HG03565 (cell line): ENCODE data around the gene KRTAP1-5.
"Not testable (repeated sequence)": the region's sequence is repeated elsewhere in the genome, so short reads cannot be mapped to it uniquely, and the experiment has no call there.

Experiments used
- ATAC-seq: cut with Tn5 transposase; IDR thresholded peaks from one replicate; pipeline ENCODE4 v1.9.1; 2021; ENCODE audit warnings: mild to moderate bottlenecking, moderate library complexity; ENCODE audit not compliant: unreplicated experiment

The KRTAP1-5 gene

DNA sequence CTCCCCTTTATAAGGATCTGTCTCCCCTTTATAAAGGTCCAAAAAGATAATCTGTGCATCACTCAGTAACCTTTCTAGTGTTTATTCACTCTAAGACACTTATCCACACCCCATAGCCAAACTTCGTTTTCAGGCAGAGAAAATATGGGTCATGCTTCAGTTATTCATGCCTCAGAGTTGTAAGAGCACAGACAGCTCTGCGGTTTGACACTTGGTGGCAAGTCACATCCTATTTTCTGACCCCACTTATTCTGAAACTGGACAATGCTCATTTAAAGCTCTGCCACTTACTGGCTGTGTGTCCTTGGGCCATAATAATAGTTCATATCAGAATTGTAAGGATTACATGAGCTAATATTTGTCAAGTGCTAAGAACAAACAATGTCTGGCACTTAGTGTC is 22.1 kb upstream of the KRTAP1-5 start:
- ATAC-seq, result no peak

DNA sequence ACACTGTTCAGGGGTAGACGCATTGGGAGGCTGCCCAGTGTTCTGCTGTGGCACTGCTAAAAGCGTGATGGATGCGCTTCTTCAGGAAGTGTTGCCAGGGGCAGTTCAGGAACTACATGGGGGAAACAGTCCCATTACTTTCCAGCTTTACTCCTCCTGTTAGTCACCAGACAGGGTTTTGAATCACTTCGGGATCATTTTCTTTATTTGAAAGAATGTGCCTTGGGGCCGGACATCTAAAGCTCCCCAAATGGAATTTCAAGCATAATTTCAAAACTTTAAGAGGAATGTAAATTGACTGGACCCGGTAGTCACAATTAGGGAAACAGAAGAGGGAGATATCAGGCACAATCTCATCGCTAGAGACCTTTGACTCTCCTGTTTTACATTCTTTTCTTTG is 21.4 kb upstream of the KRTAP1-5 start:
- ATAC-seq, result no peak

DNA sequence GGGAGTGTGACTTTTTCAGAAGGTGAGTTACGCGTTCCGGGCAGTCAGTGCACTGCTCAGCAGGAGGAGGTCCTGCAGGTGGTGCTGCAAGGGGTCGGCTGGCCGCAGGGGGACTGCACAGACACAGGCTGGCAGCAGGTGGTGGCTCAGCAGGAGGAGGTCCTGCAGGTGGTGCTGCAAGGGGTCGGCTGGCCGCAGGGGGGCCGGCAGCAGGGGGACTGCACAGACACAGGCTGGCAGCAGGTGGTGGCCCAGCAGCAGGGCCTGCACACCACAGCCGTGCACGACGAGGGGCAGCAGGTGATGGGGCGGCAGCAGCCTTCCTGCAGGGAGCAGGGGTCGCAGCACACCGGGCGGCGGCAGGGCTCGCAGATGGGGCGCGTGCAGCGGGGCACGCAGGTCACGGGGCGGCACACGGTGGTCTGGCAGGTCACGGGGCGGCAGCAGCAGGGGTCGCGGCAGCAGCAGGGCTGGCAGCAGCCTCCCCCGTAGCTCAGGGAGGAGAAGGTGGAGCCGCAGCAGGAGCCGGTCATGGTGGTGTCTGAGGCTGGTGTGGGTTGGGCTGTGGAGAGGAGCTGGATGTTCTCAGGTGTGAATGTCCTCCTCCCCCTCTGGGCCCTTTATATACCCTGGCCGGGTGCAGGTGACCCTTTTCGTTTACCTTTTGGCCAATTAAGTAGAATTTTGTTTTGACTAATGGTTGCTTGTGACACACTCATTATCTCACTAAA is 19.9 kb upstream of the KRTAP1-5 start, which contains the start of gene KRTAP2-1:
Gene KRTAP2-1 (minus strand): TSS at position 582 of the 731 bp plus-strand sequence. CDS start 49 bp downstream, at position 533.
- ATAC-seq, result not testable (repeated sequence)

DNA sequence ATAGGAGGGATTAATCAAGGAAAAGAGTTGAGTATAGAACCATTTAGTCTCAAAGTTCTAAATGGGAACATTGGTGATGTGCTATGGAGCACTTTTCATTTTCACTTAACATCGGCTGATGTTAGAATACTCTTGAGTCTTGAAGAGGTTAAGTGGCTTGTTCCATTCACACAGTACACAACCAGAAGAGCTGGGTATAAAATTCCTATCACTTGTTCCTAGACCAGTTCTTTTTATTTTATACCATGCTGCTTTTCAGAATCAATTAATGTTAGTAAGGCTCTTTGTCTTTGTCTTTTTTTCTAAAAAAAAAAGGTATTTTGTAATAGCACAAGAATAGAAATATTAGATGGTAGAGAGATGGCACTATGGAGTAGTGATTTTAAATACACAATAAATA is 15.9 kb upstream of the KRTAP1-5 start:
- no peak for ATAC-seq

DNA sequence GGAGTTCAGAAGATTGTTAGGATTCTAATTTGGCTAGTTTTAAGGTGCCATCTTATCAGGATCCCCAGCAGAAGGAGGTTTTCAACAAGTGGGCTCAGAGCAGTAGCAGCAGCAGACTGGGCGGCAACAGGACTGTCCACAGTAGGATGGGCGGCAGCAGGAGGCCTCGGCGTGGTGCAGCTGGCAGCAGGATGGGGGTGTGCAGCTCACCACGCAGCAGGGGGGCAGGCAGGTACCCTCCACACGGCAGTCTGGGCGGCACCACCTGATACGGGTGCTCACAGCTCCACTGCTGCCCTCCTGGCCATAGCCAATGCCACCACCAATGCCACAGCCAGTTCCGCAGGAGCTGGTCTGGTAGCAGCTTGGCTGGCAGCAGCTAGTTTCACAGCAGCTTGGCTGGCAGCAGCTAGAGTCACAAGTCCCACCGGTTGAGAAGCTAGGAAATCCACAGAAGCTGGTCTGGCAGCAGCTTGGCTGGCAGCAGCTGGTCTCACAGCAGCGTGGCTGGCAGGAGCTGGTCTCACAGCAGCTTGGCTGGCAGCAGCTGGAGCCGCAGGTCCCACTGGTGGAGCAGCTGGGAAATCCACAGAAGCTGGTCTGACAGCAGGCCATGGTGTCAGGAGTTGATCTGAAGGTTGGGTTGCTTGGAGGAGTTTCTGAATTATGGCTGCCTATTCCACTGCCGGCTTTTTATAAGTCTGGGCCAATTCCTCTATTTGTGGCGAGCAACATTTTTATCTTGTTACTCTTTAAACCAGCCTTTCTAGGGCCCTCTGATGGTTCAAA is 14.0 kb upstream of the KRTAP1-5 start, which contains the start of gene KRTAP1-1:
Gene KRTAP1-1 (minus strand): TSS at position 668 of the 789 bp plus-strand sequence. CDS start 53 bp downstream, at position 615.
- ATAC-seq, result not testable (repeated sequence)

DNA sequence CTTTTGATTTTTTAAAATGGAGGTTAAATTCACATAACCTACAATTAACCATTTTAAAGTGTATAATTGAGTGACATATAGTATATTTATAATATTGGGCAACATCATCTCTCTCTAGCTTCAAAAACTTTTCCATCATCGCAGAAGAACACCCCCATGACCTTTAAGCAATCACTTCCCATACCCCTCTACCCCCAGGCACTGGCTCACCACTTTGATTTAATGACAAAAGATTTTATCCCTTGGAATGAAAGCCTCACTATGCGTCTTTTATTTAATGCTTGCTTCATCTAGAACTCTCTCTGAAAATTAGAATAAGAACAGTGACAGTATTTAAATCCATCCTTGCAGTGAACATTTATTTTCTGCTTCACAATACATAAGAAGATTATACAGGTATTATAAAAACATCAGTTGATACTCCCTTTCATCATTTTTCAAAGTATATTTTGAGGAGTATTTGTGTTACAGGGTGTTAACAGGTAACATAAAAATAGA is 10.9 kb upstream of the KRTAP1-5 start:
- no peak for ATAC-seq

DNA sequence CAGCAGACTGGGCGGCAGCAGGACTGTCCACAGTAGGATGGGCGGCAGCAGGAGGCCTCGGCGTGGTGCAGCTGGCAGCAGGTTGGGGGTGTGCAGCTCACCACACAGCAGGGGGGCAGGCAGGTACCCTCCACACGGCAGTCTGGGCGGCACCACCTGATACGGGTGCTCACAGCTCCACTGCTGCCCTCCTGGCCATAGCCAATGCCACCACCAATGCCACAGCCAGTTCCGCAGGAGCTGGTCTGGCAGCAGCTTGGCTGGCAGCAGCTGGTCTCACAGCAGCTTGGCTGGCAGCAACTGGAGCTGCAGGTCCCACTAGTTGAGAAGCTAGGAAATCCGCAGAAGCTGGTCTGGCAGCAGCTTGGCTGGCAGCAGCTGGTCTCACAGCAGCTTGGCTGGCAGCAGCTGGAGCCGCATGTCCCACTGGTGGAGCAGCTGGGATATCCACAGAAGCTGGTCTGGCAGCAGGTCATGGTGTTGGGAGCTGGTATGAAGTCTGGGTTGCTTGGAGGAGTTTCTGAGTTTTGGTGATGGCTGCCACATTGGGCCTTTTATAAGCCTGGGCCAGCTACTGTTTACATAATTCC is 7.4 kb upstream of the KRTAP1-5 start, which contains the start of gene KRTAP1-3:
Gene KRTAP1-3 (minus strand): TSS at position 529 of the 590 bp plus-strand sequence. CDS start 53 bp downstream, at position 476.
- ATAC-seq, result not testable (repeated sequence)

DNA sequence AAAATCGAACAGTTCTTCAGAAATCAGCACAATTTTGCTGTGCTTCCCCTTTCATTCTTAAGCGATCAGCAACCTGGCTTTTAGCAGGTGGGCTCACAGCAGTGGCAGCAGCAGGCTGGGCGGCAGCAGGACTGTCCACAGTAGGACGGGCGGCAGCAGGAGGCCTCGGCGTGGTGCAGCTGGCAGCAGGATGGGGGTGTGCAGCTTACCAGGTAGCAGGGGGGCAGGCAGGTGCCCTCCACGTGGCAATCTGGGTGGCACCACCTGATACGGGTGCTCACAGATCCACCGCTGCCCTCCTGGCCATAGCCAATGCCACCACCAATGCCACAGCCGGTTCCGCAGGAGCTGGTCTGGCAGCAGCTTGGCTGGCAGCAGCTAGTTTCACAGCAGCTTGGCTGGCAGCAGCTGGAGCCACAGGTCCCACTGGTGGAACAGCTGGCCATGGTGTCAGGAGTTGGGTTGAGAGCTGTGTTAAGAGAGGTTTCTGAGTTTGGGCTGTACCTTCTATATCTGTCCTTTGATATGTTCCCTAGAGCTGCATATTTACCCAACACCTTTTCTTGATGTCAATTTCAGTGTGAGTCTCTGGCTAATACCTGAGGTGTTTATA is 2.7 kb upstream of the KRTAP1-5 start, which contains the start of gene KRTAP1-4:
Gene KRTAP1-4 (minus strand): TSS at position 563 of the 613 bp plus-strand sequence. CDS start 117 bp downstream, at position 446.
- no peak for ATAC-seq

DNA sequence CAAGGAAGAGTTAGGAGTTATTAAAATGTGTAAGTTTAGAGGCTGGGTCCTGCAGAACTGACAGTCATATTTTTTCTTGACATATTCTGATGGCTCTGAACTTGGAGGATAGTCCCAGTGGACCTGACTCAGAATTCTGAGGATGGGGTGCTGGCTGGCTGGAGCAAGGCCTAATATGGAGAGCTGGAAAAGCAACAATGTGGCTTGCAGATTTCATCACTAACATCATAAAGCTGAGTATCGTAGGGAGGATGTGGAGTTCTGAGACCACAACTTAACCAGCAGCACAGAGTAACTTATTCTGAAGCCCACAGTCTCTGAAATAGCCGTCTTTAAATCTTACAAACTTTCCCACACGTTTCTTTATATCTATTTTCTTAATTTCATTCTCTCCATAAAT is 2.3 kb downstream of the KRTAP1-5 start:
- no peak for ATAC-seq

DNA sequence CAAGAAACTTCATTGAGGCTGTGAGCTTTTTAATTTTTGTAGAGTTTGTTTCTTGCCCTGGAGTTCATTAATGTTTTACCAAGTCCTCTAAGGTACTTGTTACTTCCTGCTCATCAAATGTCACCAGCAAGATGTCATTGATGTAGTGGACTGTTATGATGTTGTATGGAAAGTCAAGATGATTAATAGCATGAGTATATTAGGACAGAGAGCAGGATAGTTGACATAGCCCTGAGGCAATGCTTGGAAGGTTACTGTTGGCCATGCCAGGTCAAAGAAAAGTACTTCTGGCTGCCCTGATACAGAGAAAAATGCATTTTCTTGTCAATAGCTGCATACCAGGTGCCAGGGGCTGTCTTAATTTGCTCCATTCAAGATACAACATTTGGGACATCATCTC is 6.7 kb downstream of the KRTAP1-5 start:
- ATAC-seq, result no peak

DNA sequence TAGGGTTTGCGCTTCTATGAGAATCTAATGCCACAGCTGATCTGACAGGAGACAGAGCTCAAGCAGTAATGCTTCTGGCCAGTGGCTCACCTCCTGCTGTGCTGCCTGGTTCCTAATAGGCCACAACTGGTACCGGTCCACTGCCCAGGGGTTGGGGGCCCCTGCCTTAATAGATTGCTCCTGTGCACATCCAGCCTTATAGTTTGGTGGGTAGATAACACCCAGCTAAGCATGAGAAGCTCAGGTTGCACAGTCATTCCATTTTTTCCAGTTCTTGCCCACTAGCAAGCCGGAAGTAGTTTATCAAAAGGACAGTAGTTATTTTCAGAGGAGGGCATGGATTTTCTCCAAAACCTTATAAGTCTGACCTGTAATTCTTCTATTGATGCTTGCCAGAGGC is 7.6 kb downstream of the KRTAP1-5 start:
- no peak for ATAC-seq

DNA sequence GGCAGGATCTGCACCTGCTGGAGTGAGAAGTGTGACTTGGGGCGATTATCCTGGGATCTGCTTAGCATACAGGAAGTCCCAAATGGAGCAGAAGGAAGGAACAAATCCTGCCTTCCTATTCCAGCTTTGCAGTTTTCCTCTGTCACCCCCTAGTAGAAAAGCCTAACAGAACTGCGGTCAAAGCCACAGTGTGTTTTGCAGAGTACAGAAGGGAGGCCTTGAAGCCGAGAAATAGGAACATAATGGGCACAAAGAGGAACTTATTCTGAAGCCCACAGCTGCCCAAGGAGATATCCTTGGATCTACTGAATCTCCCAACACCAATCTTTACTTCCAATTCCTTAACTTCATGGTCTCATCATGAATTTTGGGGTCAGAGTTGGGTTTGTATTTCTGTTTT is 8.5 kb downstream of the KRTAP1-5 start:
- no peak for ATAC-seq

DNA sequence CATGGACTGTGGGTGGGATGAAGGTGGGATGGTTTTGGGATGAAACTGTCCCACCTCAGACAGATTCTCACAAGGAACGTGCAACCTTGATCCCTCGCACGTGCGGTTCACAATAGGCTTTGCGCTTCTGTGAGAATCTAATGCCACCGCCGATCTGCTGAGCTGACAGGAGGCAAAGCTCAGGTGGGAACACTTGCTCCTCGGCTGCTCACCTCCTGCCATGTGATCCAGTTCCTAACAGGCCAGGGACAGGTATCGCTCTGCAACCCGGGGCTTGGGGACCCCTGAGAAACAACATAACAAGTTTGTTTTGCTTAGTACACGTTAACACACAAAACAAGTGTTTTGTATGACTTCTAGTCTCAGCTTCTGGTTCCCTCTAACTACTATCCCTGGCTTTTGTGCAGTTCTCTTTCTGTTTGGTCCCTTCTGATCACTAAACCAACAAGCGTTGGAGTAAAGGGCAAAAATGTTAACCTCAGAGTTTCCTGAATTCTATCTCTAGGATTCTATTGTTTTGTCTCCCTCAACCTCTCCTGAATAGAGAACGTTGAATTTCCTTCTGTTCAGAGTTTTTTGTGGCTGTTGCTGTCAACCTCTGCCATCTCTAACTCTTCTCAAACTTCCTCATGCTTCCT is 10.3 kb downstream of the KRTAP1-5 start:
- ATAC-seq, result no peak

DNA sequence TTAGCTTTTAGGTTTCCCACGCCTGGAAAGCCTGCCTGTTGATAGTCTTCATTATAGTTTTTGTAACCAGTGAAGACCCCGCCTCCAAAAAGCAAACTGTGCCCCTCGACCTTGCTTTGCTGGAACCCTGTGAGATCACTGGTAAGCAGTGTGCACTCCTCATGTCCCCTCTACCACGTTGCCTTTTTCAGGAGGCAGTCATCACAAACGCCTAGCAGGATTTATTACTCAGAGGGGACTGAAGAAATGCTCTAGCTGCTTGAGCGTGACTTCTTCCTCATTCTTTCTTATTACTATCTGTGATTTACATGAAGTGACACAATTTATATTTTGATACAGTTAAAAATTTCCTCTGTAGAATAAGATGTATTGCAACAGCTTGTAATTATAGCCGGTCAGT is 11.6 kb downstream of the KRTAP1-5 start:
- ATAC-seq, result no peak

DNA sequence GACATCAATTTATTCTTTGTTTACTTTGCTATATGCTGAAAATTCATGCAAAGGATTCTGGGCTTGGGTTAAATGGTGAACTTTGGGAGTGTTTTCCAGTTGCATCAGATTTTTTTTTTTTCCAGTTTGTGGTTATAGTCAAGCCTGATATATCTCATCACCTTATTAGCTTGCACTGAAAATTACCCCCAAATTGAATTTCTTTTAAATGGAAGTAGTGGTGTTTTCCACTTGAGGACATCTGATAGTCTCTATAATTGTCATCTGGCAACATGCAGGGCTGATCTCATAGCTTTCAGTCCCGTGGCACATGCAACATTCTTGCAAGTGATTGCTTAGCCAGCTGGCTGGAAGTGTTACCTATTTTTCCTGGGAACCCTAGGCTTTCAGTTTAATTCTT is 13.4 kb downstream of the KRTAP1-5 start:
- no peak for ATAC-seq

DNA sequence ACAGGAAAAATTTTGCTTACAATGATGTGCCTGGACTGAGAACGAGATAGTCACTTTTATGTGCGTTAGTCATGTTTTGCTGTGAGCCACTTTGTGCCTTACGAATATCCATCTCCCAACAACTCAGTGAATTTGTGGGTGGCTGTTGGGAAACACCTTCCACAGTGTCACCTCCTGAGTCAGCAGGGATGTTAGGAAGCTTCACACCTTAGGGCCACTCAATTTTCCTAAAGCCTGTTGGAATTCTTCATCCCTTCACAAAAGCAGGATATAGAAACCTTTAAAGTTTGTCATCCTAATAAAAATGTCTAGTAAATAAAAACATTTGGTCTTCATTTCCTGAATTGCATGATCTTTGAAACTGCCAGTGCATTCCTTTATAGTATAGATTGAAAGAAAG is 13.8 kb downstream of the KRTAP1-5 start:
- no peak for ATAC-seq

DNA sequence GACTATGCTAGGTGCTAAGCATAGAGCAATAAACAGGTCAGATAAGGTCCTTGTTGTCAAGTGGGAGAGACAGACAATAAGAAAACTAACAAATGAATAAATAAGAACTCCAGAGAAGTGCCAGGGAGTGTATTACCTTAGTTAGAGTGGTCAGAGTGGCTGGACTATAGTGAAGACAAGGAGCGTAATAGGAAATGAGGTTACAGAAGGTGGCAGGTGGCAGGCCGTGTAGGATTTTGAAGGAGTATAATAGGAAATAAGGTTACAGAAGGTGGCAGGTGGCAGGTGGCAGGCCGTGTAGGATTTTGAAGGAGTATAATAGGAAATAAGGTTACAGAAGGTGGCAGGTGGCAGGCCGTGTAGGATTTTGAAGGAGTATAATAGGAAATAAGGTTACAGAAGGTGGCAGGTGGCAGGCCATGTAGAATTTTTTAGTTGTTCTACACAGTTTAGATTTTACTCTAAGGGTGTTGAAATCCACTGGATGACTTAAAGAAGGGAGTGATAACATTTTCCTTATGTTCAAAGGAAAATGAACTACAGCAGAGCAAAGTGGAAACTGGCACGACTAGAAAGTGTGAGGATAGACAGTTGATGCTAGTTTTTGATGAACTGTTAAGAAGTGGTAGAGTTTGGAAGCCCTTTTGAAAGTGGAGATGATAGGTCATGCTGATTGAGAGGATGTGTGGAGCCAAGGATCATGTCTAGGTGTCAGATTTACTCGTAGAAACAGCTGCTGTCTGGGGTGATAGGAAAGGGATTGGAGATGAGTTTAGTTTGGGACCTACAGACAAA is 14.5 kb downstream of the KRTAP1-5 start:
- ATAC-seq, result no peak

DNA sequence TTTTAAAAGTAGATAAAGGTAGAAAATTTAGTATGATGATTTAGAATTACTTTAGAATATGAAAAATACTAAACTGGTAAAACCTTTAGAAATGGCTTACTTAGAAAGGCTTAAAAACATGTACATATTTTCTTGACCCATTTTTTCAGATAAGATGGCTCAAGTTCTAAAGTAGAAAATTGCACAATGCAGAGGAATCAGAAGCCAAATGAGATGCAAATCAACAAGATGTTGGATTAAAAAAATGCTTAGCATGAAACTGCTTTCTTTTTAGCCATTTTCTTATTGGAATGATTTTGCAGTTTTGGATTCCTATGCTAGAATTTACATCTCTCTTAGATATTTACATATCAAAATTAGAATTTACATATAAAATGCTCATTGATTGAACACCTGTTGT is 16.6 kb downstream of the KRTAP1-5 start:
- no peak for ATAC-seq

DNA sequence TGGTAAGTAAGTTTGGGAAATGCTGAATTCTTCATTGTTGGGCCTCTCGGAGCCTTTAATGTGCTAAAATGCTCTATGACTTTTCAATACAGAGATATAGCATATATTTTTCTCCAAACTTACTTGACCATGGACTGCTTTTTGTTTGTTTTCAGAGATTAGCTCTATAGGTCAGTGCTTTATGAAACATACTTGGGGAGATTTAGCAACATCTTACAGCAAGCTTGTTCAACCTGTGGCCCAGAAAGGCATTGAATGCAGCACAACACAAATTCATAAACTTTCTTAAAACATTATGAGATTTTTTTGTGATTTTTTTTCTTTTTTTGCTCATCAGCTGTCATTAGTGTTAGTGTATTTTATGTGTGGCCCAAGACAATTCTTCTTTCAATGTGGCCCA is 17.1 kb downstream of the KRTAP1-5 start:
- ATAC-seq, result no peak
